ENCODE results near the gene MCM9.

Gene MCM9

GRCh38 chr6:118864341-118865099 lies 70.4 kb downstream of the MCM9 start:
- DNase-seq (ENCODE audit: low spot score), result no peak

DNA sequence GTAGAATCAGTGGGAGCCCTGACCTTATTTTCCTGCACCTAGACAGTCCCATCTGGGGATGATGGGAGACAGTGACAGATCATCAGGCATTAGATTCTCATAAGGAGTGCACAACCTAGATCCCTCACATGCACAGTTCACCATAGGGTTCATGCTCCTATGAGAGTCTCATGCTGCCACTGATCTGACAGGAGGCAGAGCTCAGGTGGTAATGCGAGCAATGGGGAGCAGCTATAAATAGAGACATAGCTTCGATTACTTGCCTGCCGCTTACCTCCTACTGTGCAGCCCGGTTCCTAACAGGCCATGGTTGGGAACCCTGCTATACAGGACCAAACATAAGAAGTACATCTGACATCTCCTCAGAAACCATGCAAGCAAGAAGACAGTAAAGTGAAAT lies 72.5 kb downstream of the MCM9 start:
- no peak for DNase-seq (ENCODE audit: low spot score)

- no peak for DNase-seq (ENCODE audit: low spot score)
Measured at GRCh38 chr6:118860880-118861279, 74.1 kb downstream of the MCM9 start.

GRCh38 chr6:118860363-118860762 lies 74.6 kb downstream of the MCM9 start:
- DNase-seq (ENCODE audit: low spot score), result no peak

DNA sequence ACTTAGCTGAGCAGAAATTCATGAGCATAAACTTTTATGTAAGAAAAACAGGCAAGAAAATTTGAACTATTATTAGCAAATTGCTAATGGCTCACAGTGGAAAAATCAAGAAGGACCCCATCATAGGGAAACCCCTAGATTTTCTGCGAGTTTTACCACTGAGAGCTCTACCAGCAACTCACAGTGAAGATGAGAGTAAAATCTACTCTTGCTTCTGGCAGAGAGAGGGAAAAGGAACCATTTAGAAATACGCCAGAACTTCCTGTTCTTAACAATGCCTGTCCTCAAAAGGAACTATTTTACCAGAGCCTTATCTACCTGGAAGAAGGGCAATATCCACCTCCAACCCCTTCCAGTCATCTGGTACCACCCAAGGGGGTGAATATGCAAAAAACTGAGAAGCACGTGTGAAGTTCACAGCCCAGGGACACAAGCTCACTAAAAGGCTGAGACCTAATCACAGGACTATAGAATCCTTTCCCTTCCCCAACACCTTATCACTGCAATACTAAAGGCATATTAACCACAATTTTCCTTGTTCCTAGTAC lies 75.4 kb downstream of the MCM9 start:
- no peak for DNase-seq (ENCODE audit: low spot score)

DNA sequence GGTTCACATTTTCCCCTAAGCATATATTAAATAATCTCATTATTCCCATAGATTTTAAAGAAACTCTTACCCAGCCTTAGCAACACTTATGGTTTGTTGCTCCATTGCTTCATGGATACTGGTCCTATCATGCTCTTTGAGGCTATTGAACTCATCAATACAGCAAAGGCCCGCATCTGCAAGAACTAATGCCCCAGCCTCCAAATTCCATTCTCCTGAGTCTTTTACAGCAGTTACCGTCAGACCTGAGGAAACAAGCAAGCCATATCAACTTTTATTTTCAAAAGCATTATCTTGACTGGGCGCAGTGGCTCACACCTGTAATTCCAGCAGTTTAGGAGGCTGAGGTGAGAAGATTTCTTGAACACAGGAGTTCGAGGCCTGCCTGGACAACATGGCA lies 78.7 kb downstream of the MCM9 start:
- no peak for DNase-seq (ENCODE audit: low spot score)

DNA sequence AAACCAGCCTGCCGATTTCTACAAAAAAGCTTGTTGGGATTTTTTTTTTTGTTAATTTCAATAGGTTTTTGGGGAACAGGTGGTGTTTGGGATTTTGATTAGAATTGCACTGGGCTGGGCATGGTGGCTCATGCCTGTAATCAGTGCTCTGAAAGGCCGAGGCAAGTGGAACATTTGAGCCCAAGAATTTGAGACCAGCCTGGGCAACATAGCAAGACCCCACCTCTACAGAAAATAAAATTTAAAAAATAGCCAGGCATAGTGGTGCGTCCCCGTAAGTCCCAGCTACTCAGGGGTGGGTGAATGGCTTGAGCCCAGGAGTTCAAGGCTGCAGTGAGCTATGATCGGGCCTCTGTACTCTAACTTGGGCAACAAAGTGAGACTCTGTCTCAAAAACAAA lies 81.6 kb downstream of the MCM9 start:
- no peak for DNase-seq (ENCODE audit: low spot score)

GRCh38 chr6:118844915-118845314 lies 90.0 kb downstream of the MCM9 start:
- no peak for DNase-seq (ENCODE audit: low spot score)

DNA sequence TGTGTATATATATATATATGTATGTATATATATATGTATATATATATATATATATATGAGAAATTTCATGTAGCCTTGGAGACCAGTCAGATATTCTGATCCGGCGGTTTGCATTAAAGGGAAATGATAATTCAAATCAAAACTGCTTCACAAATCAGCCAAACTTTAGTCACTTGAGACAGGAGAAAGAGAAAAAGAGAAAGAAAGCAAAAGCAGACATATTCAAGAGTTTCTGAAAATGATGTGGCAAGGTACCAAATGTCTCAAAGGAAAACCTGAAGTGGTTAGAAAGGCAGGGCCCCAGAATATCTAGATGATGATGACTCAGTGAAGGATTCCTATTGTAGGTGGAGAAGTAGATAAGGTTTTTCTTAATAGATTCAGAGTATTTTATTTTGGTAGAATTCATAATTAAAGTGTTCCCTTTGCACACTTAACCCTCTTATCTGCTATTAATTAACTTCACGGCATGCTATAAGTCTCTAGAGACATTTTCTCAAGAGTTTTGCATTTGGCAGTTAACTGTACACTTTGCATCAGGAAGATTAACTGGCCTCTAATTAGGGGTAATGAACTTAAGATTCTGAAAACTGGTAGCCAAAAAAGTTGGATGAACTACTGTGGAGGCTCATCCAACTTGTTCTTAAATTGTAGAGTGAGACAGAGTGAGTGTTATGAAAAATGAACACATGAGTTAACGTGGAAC lies 91.1 kb downstream of the MCM9 start:
- DNase-seq (ENCODE audit: low spot score), result no peak

DNA sequence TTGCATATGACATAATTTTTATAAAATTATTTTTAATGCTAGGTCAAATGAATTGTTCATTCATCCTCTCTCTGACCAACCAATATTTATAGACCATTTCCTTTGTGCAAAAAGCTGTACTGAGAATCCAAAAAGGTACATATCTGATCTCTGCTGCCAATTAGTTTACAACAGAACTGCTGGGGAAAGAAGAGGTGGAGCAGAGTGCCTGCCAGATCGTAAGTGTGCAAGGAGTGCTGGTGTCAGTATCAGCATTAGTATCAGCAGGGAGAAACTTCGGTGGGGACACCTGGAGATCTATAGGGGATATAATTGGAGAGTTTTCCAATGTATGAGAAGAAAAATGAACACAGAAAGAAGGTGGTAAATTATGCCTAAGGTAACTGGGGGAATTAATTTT lies 104.3 kb downstream of the MCM9 start:
- DNase-seq (ENCODE audit: low spot score), result no peak

GRCh38 chr6:118829817-118830478 lies 105.0 kb downstream of the MCM9 start:
- DNase-seq (ENCODE audit: low spot score), result no peak

DNA sequence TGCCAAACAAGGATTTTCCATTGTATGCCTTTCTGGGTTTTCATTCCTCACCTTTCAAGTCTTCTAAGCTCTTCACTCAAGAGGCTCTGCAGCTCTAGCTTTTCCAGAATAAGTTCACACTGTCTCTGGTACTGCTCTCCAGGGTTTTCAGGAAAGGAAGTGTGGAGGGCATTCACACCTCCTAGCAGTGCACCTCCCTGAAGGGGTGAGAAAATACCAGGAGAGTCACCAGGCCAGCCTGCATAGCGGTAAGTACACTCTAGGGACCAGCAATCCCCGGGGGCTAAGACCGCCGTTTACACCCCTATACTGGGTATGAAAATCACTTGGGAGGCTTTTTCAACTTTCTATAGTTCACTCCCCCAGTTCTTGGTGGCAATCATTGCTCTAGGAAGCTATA lies 108.9 kb downstream of the MCM9 start:
- no peak for DNase-seq (ENCODE audit: low spot score)

- no peak for DNase-seq (ENCODE audit: low spot score)
Measured at GRCh38 chr6:118825661-118826060, 109.3 kb downstream of the MCM9 start.

DNA sequence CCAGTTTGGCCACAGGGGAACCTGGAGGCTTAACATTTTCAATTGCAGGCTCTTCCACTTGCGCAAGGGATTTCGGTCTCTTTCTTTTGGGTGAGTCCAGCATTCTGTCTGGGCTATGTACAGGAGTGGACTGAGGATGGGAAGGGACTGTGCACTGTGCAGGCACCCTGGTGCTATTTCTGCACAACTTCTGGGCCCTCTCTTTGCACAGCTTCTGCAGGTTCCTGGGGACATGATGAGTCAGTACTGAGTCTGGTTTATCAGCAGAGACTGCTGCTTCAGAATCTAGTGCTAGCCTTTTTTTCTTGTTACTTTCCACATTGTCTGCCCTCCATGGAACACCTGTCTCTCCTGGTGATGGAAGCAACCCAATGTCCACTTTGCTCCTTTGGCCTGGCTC lies 119.5 kb downstream of the MCM9 start:
- no peak for DNase-seq (ENCODE audit: low spot score)

- DNase-seq (ENCODE audit: low spot score), result no peak
Measured at GRCh38 chr6:118813775-118814174, 121.2 kb downstream of the MCM9 start.

DNA sequence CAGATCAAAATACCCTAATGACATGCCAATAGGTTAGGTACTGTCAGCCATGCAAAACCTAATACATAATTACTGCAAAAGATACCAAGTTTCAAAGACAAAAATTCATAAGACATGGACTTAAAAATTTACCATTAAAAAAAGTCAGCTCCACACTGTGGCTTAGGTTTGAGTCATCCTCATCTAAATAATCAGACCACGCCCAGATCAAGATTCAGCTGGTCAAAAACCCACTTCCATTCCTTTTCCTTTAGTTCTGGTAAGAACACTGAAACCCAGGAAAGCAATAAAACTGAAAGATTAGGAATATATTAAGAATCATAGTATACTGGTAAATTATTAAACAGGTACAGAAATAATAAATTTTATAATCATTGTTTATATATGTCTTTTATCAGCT lies 122.0 kb downstream of the MCM9 start:
- no peak for DNase-seq (ENCODE audit: low spot score)

DNA sequence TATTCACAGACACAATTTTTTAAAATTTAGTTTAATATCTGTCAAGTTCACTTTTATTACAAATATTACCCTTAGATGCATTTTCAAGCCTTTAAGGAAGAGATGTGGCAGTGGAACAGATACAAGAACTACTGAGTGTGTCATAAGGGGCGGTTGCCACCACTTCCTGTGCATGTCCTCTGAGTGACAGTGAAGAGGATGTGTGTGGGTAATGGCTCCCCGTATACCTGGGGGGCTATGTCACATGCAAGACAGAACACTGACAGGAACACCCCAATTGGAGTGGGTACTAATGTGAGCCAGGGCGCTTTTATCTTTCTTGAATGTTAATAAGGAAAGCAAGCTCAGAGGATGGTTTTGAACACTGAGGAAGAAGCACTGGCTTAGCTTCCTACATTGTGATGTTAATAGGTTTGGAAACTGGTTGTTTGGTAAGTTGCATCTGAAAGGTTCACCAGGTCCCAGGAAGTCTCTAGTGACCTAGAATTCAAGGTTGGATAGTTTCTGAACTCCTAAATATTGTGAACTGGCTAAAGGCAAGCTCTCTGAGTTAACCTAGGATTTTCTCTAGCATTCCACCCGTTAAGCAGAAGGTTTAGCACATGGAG lies 124.4 kb downstream of the MCM9 start:
- no peak for DNase-seq (ENCODE audit: low spot score)

DNA sequence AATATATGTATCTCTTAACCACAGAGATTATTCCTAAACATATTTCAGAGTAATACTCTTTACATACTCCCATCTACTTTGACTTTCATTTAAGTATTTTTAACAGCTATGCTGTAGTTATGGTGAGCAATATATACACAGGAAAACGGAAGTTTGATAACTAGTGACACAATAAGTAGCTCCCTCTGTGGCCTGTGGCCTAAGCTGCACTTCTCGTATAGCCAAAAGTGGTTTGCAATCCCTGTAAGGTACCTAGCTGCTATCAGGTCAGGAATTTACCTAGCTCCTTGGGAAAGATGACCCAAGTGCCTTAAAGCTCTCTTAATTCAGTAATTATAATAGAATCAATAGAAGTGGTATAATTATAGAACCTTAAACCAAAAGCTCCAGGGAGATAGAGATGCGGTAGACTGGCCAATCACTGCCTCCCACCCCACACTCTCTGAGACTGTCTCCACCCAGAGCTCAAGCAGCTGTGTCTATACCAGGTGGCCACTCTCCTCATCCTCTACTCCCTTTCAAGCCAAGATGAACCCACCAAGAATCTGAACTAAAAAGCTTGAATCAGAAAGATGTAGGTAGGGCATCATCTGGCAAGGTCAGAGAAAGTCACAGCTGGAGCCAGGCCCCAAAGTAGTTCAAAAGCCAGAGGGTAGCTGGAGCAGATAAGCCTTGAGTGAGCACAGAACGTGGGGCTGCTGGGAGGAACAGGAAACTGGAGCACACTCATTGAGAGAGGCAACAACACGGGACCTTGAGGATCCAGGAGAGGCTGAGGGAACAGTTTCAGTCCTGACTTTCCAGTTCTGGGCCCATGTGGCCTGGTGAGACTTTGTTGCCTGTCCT lies 125.9 kb downstream of the MCM9 start:
- no peak for DNase-seq (ENCODE audit: low spot score)

DNA sequence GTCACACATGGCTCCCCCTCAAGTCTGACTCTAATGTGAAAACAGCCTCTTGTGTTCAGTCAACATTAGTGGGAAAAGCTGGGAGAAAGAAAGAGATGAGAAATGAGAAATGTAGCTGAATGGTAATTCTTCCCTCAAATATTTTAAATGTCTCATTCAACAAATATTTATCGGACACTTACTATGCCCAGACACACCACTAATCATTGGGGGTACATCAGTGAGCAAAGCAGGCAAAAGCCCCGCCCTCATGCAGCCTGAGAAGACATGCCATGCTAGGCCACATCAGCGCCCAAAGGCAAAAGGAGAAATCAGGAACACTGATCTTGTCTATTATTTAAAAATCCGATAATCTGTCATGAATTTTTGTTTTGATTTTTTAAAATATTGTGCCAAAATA lies 130.9 kb downstream of the MCM9 start:
- DNase-seq (ENCODE audit: low spot score), result no peak

DNA sequence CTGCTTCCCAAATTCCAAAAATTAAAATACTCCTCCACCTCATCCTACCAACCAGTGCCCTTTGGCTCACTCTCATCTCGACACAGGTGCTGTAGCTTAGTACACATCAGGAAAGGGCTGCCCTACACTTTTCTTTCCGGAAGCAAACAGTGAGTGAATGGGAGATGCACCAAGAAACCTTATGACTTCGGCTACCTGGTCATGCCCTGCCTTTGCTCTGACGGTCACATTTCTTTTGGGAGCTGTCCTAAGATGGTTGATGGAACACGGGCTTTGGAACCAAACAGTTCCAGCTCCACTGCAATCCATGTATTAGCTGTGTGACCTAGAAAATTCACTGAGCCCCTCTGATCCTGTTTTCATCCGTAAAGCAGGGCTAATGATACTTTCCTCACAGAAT lies 133.7 kb downstream of the MCM9 start:
- DNase-seq (ENCODE audit: low spot score), result no peak

DNA sequence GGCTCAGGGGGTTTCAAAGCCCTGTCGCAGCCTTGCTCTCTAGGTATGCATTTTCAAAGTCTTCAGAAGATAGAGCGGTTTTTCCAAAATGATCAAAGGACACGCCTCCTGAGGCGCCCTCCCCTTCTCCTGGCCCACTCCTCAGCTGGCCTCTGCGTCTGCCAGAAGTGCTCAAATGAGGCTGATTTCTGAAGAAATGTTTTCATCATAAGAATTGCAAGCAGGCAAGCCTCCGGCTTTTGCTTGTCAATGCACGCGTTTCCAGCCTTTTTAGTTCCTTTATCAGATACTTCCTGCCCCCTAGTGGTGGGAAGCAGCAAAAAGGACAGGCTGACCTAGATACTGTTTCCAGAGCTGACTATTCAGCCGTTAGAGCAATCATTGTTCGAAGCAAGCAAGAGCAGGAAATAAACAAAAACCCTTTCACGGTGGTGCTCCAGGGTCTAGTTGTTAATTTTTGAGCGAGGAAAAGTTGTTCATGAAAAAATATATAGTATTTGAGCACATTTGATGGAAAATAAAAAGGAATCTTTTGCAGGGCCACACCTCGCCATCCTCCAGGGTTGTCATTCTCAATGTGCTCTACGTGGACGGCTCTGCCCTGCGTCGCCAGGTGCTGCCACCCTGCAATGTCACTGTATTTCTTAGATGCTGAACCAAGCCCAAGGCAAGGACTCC lies 134.4 kb downstream of the MCM9 start:
- DNase-seq (ENCODE audit: low spot score), result peak; percentile 79

All from RKO (cell line).